Measurements from ENCODE around the gene DYNC2LI1.

The DYNC2LI1 gene

GRCh38 chr2:43736637-43737036 is 37.2 kb upstream of the DYNC2LI1 start:
- TF ChIP-seq, protein P1, sequence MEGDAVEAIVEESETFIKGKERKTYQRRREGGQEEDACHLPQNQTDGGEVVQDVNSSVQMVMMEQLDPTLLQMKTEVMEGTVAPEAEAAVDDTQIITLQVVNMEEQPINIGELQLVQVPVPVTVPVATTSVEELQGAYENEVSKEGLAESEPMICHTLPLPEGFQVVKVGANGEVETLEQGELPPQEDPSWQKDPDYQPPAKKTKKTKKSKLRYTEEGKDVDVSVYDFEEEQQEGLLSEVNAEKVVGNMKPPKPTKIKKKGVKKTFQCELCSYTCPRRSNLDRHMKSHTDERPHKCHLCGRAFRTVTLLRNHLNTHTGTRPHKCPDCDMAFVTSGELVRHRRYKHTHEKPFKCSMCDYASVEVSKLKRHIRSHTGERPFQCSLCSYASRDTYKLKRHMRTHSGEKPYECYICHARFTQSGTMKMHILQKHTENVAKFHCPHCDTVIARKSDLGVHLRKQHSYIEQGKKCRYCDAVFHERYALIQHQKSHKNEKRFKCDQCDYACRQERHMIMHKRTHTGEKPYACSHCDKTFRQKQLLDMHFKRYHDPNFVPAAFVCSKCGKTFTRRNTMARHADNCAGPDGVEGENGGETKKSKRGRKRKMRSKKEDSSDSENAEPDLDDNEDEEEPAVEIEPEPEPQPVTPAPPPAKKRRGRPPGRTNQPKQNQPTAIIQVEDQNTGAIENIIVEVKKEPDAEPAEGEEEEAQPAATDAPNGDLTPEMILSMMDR (conservative IDR thresholded peaks at IDR 0.05; ENCODE audit: low read length) = no peak
- no peak for TF ChIP-seq EZH2phosphoT487 (IDR thresholded peaks at IDR 0.05; ENCODE audit: borderline replicate concordance)

DNA sequence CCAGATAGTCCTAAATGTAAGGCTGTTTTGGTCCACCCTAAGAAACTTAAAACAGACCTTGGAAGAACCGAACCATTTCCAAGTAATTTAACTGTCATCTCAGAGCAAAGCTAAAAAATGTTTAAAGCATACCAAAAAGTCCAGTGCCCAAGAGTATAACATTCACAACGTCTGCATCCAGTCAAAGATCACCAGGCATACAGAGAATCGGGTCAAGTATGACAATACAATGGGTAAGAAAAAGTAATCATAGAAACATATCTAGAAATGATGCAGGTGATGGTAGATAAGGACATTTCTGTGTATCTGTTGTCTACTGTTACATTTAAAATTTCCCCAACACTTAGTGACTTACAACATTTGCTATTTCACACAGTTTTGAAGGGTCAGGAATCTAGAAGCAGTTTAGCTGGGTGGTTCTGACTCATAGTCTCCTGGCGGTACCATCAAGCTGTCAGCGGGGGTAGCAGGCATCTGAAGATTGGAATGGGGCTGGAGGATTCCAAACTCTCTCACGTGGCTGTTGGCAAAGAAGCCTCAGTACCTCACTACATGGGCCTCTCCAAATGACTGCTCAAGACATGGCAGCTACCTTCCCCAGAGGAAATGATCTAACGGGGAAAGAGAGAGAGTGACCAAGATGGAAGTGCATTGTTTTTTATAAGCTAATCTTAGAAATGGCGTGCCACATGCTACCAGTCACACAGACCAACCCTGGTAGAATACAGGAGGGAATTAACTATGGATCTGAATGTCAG is 36.6 kb upstream of the DYNC2LI1 start:
- no peaks in the 10 kb centered on the region for H3K79me2 ChIP-seq (ENCODE audit: insufficient read depth, low read length)
- no peaks in the 10 kb centered on the region for H3K27me3 ChIP-seq (ENCODE audit: insufficient read depth, low read length, poor library complexity, severe bottlenecking)
- no peaks in the 10 kb centered on the region for H3F3A ChIP-seq (ENCODE audit: low read depth)
- no peak for TF ChIP-seq EZH2phosphoT487 (IDR thresholded peaks at IDR 0.05; ENCODE audit: borderline replicate concordance)
- TF ChIP-seq, protein P1 (conservative IDR thresholded peaks at IDR 0.05; ENCODE audit: low read length) = no peak
- H3K9me3 ChIP-seq (ENCODE audit: insufficient read depth, low read depth, low read length) = no peaks in the 10 kb centered on the region
- no peak overlapping the region for H3K4me3 ChIP-seq (ENCODE audit: low read length, poor library complexity, severe bottlenecking)
- H3K9me2 ChIP-seq (replicated peaks; ENCODE audit: low read depth, low read length) = no peaks in the 10 kb centered on the region
- no peak overlapping the region for H3K4me2 ChIP-seq (ENCODE audit: low read depth, low read length, poor library complexity, severe bottlenecking)
- H4K20me1 ChIP-seq (ENCODE audit: insufficient read depth, low read length, poor library complexity, severe bottlenecking) = no peaks in the 10 kb centered on the region
- no peaks in the 10 kb centered on the region for H3K36me3 ChIP-seq (ENCODE audit: insufficient read depth, low read length)
- H3K4me1 ChIP-seq (ENCODE audit: insufficient read depth, low read length, poor library complexity, severe bottlenecking) = no peaks in the 10 kb centered on the region
- H2AFZ ChIP-seq (ENCODE audit: low read length) = no peak overlapping the region
- H3K9ac ChIP-seq (ENCODE audit: low read depth, low read length, poor library complexity, severe bottlenecking) = no peak overlapping the region

More at GRCh38 chr2:43736637-43737036, 37.2 kb upstream of the DYNC2LI1 start:
- H3K9me3 ChIP-seq (ENCODE audit: insufficient read depth, low read depth, low read length) = no peaks in the 10 kb centered on the region
- no peaks in the 10 kb centered on the region for H4K20me1 ChIP-seq (ENCODE audit: insufficient read depth, low read length, poor library complexity, severe bottlenecking)
- H3K79me2 ChIP-seq (ENCODE audit: insufficient read depth, low read length) = no peaks in the 10 kb centered on the region
- no peaks in the 10 kb centered on the region for H3F3A ChIP-seq (ENCODE audit: low read depth)
- H3K27me3 ChIP-seq (ENCODE audit: insufficient read depth, low read length, poor library complexity, severe bottlenecking) = no peaks in the 10 kb centered on the region
- no peaks in the 10 kb centered on the region for H3K4me1 ChIP-seq (ENCODE audit: insufficient read depth, low read length, poor library complexity, severe bottlenecking)
- no peak overlapping the region for H2AFZ ChIP-seq (ENCODE audit: low read length)
- no peak overlapping the region for H3K9ac ChIP-seq (ENCODE audit: low read depth, low read length, poor library complexity, severe bottlenecking)
- H3K9me2 ChIP-seq (replicated peaks; ENCODE audit: low read depth, low read length) = no peaks in the 10 kb centered on the region
- no peaks in the 10 kb centered on the region for H3K36me3 ChIP-seq (ENCODE audit: insufficient read depth, low read length)
- H3K4me2 ChIP-seq (ENCODE audit: low read depth, low read length, poor library complexity, severe bottlenecking) = no peak overlapping the region
- H3K4me3 ChIP-seq (ENCODE audit: low read length, poor library complexity, severe bottlenecking) = no peak overlapping the region

GRCh38 chr2:43737855-43738254 is 36.0 kb upstream of the DYNC2LI1 start:
- no peaks in the 10 kb centered on the region for H3K9me2 ChIP-seq (replicated peaks; ENCODE audit: low read depth, low read length)
- no peak overlapping the region for H2AFZ ChIP-seq (ENCODE audit: low read length)
- no peaks in the 10 kb centered on the region for H3K27me3 ChIP-seq (ENCODE audit: insufficient read depth, low read length, poor library complexity, severe bottlenecking)
- H4K20me1 ChIP-seq (ENCODE audit: insufficient read depth, low read length, poor library complexity, severe bottlenecking) = no peaks in the 10 kb centered on the region
- no peak overlapping the region for H3K9ac ChIP-seq (ENCODE audit: low read depth, low read length, poor library complexity, severe bottlenecking)
- TF ChIP-seq, protein P1 (conservative IDR thresholded peaks at IDR 0.05; ENCODE audit: low read length) = no peak
- no peak for TF ChIP-seq EZH2phosphoT487 (IDR thresholded peaks at IDR 0.05; ENCODE audit: borderline replicate concordance)
- no peaks in the 10 kb centered on the region for H3K4me1 ChIP-seq (ENCODE audit: insufficient read depth, low read length, poor library complexity, severe bottlenecking)
- no peak overlapping the region for H3K4me3 ChIP-seq (ENCODE audit: low read length, poor library complexity, severe bottlenecking)
- H3K4me2 ChIP-seq (ENCODE audit: low read depth, low read length, poor library complexity, severe bottlenecking) = no peak overlapping the region
- no peaks in the 10 kb centered on the region for H3K79me2 ChIP-seq (ENCODE audit: insufficient read depth, low read length)
- H3F3A ChIP-seq (ENCODE audit: low read depth) = no peaks in the 10 kb centered on the region
- H3K36me3 ChIP-seq (ENCODE audit: insufficient read depth, low read length) = no peaks in the 10 kb centered on the region
- H3K9me3 ChIP-seq (ENCODE audit: insufficient read depth, low read depth, low read length) = no peaks in the 10 kb centered on the region
